Right renal cortex interstitium (tissue), 3 donors: ENCODE results near the gene TPPP. TPM values are rescaled to one million over a fixed set of nuclear protein-coding genes. Genes with fewer than 3 reads are reported as not detected.
"Not testable (repeated sequence)": the region's sequence is repeated elsewhere in the genome, so short reads cannot be mapped to it uniquely, and the experiment has no call there.

Source experiments
- DNase-seq, 3 donors: peaks; one replicate each; pipeline ENCODE4 v3.0.0-alpha.2; 2013; ENCODE audit warnings: low read depth in 3 of 3, low spot score in 2 of 3
- polyA plus RNA-seq, 3 donors: library from polyadenylated mRNA; unstranded; fragments of 120-200 nt; gene quantifications; one replicate each; pipeline ENCODE4 v1.2.1, GENCODE V29; 2013; ENCODE audit not compliant: insufficient read length in 3 of 3

The TPPP gene
- 1 to 10 TPM; 2.9 to 5.5 (median 3.9) TPM for polyA plus RNA-seq

DNA sequence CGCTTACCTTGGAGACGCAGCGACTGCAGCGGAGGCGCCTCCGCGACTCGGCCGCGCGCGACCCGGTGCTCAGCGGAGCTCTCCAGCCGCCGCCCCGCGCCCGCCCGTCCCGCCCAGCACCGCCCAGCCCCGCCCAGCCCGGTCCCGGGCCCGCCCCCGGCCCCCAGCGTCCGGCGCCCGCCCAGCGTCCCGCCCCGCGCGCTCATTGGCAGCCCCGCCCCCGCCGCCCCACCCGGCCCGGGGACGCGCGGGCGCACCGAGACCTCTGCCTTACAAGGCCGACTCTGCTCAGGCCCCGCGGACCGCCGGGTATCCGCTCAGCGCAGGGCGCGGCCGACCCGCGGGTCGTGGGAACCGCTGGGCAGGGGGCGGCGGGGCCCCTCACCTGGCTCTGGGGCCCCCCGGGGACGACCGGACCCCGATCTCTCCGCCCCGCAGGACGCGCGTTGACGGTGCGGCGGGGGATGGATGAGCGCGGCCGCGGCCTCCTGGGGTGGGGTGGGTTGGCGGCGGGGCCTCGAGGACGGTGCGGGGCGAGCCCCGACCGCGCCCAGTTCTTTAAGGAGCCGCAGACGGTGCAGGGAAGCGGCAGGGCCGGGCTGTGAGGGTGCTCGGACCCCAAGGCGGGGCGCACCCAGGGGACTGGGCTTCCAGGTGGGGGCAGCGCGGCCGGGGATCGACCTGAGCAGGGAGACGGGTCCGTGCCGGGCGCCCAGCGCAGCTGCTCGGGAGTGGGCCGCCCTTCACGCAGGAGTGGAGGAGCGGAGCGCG lies at the start of gene TPPP:
TPPP (minus strand) TSS at position 82 of the 771 bp plus-strand sequence. CDS start 15,292 bp downstream, outside the sequence.
- peak in 1 of 3 donors; percentile 49 for DNase-seq

GRCh38 chr5:742276-742675 lies 49.1 kb upstream of the TPPP start:
- DNase-seq: not testable (repeated sequence)

DNA sequence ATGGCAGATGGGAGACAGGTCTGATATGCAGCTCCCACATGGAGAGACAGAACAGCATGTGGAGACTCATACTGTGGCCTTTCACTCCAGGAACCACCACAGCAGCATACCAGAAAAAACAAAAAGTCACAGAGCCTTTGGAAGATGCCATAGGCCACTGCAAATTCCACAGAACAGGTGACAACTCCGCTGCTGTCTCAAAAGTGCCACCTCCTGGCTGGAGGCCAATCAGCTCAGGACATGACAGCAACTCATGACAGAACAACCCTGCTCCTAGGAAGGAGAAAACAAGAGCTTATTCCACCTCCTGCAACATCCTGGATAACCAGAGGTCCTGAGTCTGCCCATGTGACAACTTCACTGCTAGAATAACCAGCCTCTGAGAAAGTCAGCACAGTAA lies 41.0 kb upstream of the TPPP start:
- not testable (repeated sequence) for DNase-seq

- not testable (repeated sequence) for DNase-seq
These were observed 39.8 kb upstream of the TPPP start for GRCh38 chr5:732754-733454.

DNA sequence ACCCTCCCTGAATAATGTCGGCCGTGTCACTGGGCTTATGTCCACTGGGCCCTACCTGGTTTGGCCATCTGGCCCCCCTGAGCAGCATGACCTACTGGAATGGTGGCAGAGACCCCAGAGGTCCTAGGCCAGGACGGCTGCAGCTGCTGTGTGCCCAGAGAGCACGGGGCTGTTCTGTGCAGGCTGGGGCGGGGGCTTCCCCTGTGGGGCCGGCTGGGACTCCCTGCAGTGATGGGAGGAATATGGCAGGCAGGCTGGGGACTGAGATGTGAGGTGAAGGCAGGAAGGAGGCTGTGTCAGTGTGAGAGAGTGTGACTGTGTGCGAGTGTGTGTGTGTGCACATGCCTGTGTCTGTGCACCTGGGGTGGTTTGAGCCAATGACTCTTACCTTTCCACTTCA lies 36.1 kb upstream of the TPPP start:
- not testable (repeated sequence) for DNase-seq

GRCh38 chr5:727087-727486 lies 33.9 kb upstream of the TPPP start:
- not testable (repeated sequence) for DNase-seq

GRCh38 chr5:723865-724264 lies 30.7 kb upstream of the TPPP start:
- not testable (repeated sequence) for DNase-seq

GRCh38 chr5:723309-723708 lies 30.2 kb upstream of the TPPP start:
- DNase-seq: not testable (repeated sequence)

- not testable (repeated sequence) for DNase-seq
These were observed 26.2 kb upstream of the TPPP start for GRCh38 chr5:719379-719778.

GRCh38 chr5:717143-717542 lies 24.0 kb upstream of the TPPP start:
- DNase-seq: no peak

- not testable (repeated sequence) for DNase-seq
These were observed 23.6 kb upstream of the TPPP start for GRCh38 chr5:716740-717139.

GRCh38 chr5:715636-716035 lies 22.5 kb upstream of the TPPP start:
- DNase-seq: not testable (repeated sequence)

- not testable (repeated sequence) for DNase-seq
These were observed 21.3 kb upstream of the TPPP start for GRCh38 chr5:714215-715118.

DNA sequence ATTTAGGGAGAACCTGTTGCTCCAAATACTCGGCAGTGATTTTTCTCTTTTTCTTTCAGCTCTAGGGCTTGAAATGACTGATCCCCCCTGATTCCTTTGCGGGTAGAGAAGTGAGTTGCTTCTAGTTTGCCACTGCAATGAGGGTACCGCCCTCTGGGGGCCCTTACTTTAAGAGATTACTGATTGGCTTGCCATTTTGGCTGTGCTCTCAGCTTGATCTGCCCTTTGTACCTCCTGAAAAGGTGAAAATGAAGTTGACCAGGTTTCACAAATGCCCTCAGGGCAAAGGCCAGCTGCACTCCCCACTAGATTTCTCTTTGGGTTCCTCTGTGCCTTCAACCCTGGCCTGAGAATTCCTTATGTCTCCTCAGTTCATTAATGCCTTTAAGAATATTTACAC lies 20.5 kb upstream of the TPPP start:
- not testable (repeated sequence) for DNase-seq

GRCh38 chr5:708848-709517 lies 15.8 kb upstream of the TPPP start:
- DNase-seq: not testable (repeated sequence)

- not testable (repeated sequence) for DNase-seq
These were observed 15.2 kb upstream of the TPPP start for GRCh38 chr5:708374-708773.

DNA sequence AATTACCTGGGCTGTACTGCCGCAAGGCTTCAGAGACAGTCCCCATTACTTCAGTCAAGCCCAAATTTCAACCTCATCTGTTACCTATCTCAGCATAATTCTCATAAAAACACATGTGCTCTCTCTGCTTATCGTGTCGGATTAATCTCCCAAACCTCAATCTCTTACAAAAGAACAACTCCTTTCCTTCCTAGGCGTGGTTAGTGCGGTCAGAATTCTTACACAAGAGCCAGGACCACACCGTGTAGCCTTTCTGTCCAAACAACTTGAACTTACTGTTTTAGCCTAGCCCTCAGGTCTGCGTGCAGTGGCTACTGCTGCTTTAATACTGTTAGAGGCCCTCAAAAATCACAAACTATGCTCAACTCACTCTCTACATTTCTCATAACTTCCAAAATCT lies 13.0 kb upstream of the TPPP start:
- not testable (repeated sequence) for DNase-seq

DNA sequence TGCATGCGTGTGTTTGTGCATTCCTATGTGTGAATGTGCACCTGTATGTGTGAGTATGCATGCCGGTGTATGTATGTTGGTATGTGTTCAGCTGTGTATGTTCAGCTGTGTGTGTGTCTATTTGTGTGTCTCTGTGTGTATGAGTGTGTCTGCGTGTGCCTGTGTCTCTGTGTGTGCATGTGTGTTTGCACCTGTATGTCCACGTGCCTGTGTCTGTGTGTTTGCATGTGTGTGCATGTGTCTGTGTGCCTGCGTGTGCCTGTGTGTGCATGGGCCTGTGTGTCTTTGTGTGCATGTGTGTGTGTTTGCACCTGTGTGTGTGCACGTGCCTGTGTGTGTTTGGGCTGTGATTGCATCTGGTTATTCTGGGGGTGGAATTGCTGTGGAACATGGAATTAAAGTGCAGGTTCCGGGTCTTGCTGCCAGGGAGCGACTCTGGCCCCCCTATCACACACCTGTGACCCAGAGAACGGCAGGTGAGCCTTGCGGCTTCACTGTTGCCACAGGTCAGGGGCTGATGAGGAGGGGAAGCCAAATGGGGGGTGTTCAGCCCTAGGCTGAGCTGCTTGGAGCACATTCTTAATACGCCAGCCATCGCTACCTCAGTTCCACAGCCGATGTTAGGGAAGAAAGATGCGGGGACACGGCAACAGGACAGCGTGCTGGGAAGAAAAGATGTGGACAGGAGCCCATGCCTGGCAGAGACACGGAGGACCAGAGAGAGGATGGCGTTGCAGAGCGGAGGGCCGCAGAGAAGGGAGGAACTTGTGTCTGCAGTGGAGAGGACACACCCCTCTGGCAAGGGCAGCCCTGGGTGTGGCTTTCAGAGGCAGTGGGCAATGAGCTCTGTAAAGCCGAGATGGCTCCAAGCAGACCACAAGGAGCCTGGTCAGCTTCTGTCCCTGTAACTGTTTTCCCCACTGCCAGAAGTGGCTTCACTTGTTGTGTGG lies 3.9 kb upstream of the TPPP start:
- not testable (repeated sequence) for DNase-seq

GRCh38 chr5:696191-696590 lies 3.0 kb upstream of the TPPP start:
- not testable (repeated sequence) for DNase-seq
